HG02981 (cell line): ENCODE measurements around the gene CTNNA3.

ENCODE experiments used
- ATAC-seq: cut with Tn5 transposase; IDR thresholded peaks from one replicate; pipeline ENCODE4 v1.9.1; 2021; ENCODE audit warnings: mild to moderate bottlenecking, moderate library complexity; ENCODE audit not compliant: unreplicated experiment

Gene CTNNA3

GRCh38 chr10:66591865-66592264, 1104.1 kb downstream of the CTNNA3 start:
- ATAC-seq: no peak

GRCh38 chr10:66587680-66588050, 1108.3 kb downstream of the CTNNA3 start:
- ATAC-seq: no peak

GRCh38 chr10:66586897-66587679, 1108.9 kb downstream of the CTNNA3 start:
- no peak for ATAC-seq

- no peak for ATAC-seq
These were observed 1109.9 kb downstream of the CTNNA3 start for GRCh38 chr10:66586073-66586472.

- ATAC-seq: no peak
These were observed 1120.6 kb downstream of the CTNNA3 start for GRCh38 chr10:66575251-66575855.

- no peak for ATAC-seq
These were observed 1123.3 kb downstream of the CTNNA3 start for GRCh38 chr10:66572700-66573099.

- no peak for ATAC-seq
These were observed 1130.0 kb downstream of the CTNNA3 start for GRCh38 chr10:66565999-66566398.

GRCh38 chr10:66564287-66564686, 1131.7 kb downstream of the CTNNA3 start:
- no peak for ATAC-seq

GRCh38 chr10:66555061-66555460, 1140.9 kb downstream of the CTNNA3 start:
- ATAC-seq: no peak

- ATAC-seq: no peak
These were observed 1143.7 kb downstream of the CTNNA3 start for GRCh38 chr10:66552331-66552730.

- ATAC-seq: no peak
These were observed 1145.6 kb downstream of the CTNNA3 start for GRCh38 chr10:66550351-66550750.

GRCh38 chr10:66538908-66539307, 1157.1 kb downstream of the CTNNA3 start:
- ATAC-seq: no peak

GRCh38 chr10:66538371-66538770, 1157.6 kb downstream of the CTNNA3 start:
- no peak for ATAC-seq

- no peak for ATAC-seq
These were observed 1158.8 kb downstream of the CTNNA3 start for GRCh38 chr10:66537186-66537585.

- no peak for ATAC-seq
These were observed 1160.6 kb downstream of the CTNNA3 start for GRCh38 chr10:66535439-66535838.

- no peak for ATAC-seq
These were observed 1161.1 kb downstream of the CTNNA3 start for GRCh38 chr10:66534866-66535265.

- no peak for ATAC-seq
These were observed 1174.5 kb downstream of the CTNNA3 start for GRCh38 chr10:66521506-66521905.

GRCh38 chr10:66519616-66520015, 1176.4 kb downstream of the CTNNA3 start:
- no peak for ATAC-seq

- ATAC-seq: no peak
These were observed 1181.3 kb downstream of the CTNNA3 start for GRCh38 chr10:66514666-66515065.

- no peak for ATAC-seq
These were observed 1182.5 kb downstream of the CTNNA3 start for GRCh38 chr10:66513504-66513903.

GRCh38 chr10:66505003-66505657, 1190.9 kb downstream of the CTNNA3 start:
- no peak for ATAC-seq

GRCh38 chr10:66501356-66501755, 1194.6 kb downstream of the CTNNA3 start:
- no peak for ATAC-seq
